GM18511 (cell line): Measurements from ENCODE around the gene ACAD11.

Source experiments
- ATAC-seq: cut with Tn5 transposase; IDR thresholded peaks from one replicate; pipeline ENCODE4 v1.9.1; 2021; ENCODE audit warnings: mild to moderate bottlenecking, moderate library complexity; ENCODE audit not compliant: unreplicated experiment

ACAD11 gene

DNA sequence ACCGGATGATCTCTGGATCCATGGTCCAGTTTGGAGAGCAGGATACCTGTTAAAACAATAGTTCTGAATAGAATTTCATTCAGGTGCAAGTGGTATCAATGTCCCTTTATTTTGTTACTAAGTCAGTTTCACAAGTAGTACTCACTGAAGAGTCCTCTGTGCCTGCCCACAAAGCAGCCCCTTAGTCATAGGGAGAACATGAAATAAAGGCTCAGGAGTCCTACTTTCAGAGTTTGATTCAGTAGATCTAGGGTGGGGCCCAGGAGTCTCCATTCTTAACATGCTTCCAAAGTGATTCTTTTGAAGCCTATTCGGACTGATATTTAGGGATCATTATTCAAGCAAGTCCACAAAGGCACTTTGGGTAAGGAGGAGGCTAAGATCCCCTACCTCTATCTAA lies 142.3 kb downstream of the ACAD11 start:
- no peak for ATAC-seq

DNA sequence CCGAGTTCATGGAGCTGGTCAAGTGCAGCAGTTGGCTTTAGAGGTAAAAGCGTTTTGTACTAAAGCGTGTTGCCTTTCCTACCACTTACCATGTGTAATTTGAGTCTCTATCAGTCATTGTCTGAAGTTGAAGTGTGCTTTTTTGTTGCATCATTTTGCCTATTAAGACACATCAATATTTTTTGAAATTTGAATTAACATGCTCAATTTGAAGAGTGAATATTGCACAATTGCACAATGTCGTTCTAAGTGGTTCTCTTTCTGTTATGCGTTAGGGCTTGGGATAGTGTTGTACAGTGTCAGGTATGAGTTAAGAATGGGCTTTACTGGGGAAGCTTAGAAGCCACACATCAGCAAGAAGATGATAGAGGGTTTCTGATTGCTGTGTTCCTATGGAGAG lies 146.6 kb downstream of the ACAD11 start:
- ATAC-seq: no peak

DNA sequence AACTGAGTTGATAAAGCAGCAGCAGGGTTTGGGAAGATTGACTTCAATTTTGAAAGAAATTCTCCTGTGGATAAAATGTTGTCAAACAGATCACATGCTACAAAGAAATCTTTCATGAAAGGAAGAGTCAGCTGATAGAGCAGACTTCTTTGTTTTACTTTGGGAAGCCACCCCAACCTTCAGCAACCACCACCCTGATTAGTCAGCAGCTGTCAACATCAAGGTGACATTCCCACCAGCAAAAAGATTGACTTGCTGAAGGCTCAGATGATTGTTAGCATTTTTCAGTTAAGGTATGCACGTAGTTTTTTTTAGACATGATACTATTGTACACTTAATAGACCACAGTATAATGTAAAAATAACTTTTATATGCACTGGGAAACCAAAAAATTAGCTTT lies 150.1 kb downstream of the ACAD11 start:
- no peak for ATAC-seq

DNA sequence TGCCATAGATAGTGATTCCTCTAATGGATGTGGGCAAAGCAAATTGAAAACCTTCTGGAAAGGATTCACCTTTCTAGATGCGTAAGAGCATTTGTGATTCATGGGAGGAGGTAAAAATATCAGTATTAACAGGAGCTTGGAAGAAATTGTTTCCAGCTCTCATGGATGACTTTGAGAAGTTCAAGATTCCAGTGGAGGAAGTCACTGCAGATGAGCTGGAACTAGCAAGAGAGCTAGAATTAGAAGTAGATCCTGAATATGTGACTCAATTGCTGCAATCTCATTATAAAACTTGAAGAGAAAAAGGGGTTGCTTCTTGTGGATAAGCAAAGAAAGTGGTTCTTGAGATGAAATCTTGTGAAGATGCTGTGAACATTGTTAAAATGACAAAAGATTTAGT lies 150.5 kb downstream of the ACAD11 start:
- ATAC-seq: no peak
